Measurements from ENCODE around the gene APOO. TPM values are rescaled to one million over a fixed set of nuclear protein-coding genes. Genes with fewer than 3 reads are reported as not detected.

The APOO gene
- total and polyA plus RNA-seq, 2 of the 13 experiments (the other 11 are each of a cell fraction or from before 2014, with no cell fraction given): 9.7 to 22.1 TPM

- TF ChIP-seq TGIF2 (CRISPR knock-in tag; IDR thresholded peaks at IDR 0.05) (no peak), TEF (CRISPR knock-in tag; IDR thresholded peaks at IDR 0.05) (no peak), PRDM10 (CRISPR knock-in tag; IDR thresholded peaks at IDR 0.05; ENCODE audit: low read depth) (no peak), HNRNPH1 (optimal IDR thresholded peaks at IDR 0.05; ENCODE audit: low read depth, low read length) (no peak), TIGD3 (CRISPR knock-in tag; IDR thresholded peaks at IDR 0.05; ENCODE audit: borderline replicate concordance) (no peak)
- TF ChIP-seq, protein P1, sequence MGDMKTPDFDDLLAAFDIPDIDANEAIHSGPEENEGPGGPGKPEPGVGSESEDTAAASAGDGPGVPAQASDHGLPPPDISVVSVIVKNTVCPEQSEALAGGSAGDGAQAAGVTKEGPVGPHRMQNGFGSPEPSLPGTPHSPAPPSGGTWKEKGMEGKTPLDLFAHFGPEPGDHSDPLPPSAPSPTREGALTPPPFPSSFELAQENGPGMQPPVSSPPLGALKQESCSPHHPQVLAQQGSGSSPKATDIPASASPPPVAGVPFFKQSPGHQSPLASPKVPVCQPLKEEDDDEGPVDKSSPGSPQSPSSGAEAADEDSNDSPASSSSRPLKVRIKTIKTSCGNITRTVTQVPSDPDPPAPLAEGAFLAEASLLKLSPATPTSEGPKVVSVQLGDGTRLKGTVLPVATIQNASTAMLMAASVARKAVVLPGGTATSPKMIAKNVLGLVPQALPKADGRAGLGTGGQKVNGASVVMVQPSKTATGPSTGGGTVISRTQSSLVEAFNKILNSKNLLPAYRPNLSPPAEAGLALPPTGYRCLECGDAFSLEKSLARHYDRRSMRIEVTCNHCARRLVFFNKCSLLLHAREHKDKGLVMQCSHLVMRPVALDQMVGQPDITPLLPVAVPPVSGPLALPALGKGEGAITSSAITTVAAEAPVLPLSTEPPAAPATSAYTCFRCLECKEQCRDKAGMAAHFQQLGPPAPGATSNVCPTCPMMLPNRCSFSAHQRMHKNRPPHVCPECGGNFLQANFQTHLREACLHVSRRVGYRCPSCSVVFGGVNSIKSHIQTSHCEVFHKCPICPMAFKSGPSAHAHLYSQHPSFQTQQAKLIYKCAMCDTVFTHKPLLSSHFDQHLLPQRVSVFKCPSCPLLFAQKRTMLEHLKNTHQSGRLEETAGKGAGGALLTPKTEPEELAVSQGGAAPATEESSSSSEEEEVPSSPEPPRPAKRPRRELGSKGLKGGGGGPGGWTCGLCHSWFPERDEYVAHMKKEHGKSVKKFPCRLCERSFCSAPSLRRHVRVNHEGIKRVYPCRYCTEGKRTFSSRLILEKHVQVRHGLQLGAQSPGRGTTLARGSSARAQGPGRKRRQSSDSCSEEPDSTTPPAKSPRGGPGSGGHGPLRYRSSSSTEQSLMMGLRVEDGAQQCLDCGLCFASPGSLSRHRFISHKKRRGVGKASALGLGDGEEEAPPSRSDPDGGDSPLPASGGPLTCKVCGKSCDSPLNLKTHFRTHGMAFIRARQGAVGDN (CRISPR knock-in tag; IDR thresholded peaks at IDR 0.05): no peak
- TF ChIP-seq, protein P2, sequence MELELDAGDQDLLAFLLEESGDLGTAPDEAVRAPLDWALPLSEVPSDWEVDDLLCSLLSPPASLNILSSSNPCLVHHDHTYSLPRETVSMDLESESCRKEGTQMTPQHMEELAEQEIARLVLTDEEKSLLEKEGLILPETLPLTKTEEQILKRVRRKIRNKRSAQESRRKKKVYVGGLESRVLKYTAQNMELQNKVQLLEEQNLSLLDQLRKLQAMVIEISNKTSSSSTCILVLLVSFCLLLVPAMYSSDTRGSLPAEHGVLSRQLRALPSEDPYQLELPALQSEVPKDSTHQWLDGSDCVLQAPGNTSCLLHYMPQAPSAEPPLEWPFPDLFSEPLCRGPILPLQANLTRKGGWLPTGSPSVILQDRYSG (CRISPR knock-in tag; IDR thresholded peaks at IDR 0.05): no peak
- TF ChIP-seq, protein P3, sequence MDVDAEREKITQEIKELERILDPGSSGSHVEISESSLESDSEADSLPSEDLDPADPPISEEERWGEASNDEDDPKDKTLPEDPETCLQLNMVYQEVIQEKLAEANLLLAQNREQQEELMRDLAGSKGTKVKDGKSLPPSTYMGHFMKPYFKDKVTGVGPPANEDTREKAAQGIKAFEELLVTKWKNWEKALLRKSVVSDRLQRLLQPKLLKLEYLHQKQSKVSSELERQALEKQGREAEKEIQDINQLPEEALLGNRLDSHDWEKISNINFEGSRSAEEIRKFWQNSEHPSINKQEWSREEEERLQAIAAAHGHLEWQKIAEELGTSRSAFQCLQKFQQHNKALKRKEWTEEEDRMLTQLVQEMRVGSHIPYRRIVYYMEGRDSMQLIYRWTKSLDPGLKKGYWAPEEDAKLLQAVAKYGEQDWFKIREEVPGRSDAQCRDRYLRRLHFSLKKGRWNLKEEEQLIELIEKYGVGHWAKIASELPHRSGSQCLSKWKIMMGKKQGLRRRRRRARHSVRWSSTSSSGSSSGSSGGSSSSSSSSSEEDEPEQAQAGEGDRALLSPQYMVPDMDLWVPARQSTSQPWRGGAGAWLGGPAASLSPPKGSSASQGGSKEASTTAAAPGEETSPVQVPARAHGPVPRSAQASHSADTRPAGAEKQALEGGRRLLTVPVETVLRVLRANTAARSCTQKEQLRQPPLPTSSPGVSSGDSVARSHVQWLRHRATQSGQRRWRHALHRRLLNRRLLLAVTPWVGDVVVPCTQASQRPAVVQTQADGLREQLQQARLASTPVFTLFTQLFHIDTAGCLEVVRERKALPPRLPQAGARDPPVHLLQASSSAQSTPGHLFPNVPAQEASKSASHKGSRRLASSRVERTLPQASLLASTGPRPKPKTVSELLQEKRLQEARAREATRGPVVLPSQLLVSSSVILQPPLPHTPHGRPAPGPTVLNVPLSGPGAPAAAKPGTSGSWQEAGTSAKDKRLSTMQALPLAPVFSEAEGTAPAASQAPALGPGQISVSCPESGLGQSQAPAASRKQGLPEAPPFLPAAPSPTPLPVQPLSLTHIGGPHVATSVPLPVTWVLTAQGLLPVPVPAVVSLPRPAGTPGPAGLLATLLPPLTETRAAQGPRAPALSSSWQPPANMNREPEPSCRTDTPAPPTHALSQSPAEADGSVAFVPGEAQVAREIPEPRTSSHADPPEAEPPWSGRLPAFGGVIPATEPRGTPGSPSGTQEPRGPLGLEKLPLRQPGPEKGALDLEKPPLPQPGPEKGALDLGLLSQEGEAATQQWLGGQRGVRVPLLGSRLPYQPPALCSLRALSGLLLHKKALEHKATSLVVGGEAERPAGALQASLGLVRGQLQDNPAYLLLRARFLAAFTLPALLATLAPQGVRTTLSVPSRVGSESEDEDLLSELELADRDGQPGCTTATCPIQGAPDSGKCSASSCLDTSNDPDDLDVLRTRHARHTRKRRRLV (CRISPR knock-in tag; IDR thresholded peaks at IDR 0.05): no peak
Measured at GRCh38 chrX:23841847-23842522, 65.8 kb downstream of the APOO start (continued).
